OCI-LY3 (cell line): ENCODE measurements around the gene TLK1.

Experiments
- CTCF ChIP-seq: fragments of 200-600, 300-600 bp; sonication (generic); IDR thresholded peaks from 2 replicates; pipeline ENCODE4 v1.5.1; 2014; ENCODE audit warnings: antibody characterized with exemption, low read length, low read depth
- EZH2phosphoT487 ChIP-seq: fragments of 200-600 bp; shearing (Covaris generic); IDR thresholded peaks from 2 replicates; pipeline ENCODE4 v1.6.1; 2018; ENCODE audit warnings: antibody characterized with exemption, mixed run types, low read depth

- TF ChIP-seq CTCF (no peak), EZH2phosphoT487 (no peak)
These were observed 11.1 kb upstream of the TLK1 start for GRCh38 chr2:171171808-171172207.
